GM18517 (cell line): ENCODE data around the gene SYN1.

ENCODE experiments used
- ATAC-seq: cut with Tn5 transposase; IDR thresholded peaks from one replicate; pipeline ENCODE4 v1.9.1; 2021; ENCODE audit warnings: mild to moderate bottlenecking, moderate library complexity; ENCODE audit not compliant: unreplicated experiment

SYN1 gene

GRCh38 chrX:47540754-47541538 is 78.7 kb downstream of the SYN1 start:
- ATAC-seq = no peak

- no peak for ATAC-seq
Observed at GRCh38 chrX:47539860-47540259, 79.8 kb downstream of the SYN1 start.

- no peak for ATAC-seq
Observed at GRCh38 chrX:47530049-47530448, 89.6 kb downstream of the SYN1 start.

DNA sequence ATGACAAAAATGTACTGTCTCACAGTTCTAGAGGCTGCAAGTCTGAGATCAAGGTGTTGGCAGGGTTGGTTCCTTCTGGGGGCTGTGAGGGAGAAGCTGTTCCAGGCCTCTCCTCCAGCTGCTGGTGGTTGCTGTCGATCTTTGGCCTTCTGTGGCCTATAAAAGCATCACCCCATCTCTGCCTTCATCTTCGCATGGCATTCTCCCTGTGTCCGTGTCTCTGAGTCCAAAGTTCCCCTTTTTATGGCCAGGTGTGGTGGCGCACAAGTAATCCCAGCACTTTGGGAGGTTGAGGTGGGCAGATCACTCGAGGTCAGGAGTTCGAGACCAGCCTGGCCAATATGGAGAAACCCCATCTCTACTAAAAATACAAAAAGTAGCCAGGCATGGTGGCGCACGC is 90.1 kb downstream of the SYN1 start:
- ATAC-seq = no peak

GRCh38 chrX:47523713-47524166 is 95.9 kb downstream of the SYN1 start:
- no peak for ATAC-seq

GRCh38 chrX:47523297-47523696 is 96.4 kb downstream of the SYN1 start:
- peak; percentile 48 for ATAC-seq
